ENCODE data around the gene FAM83F.
"Not testable (repeated sequence)": the region's sequence is repeated elsewhere in the genome, so short reads cannot be mapped to it uniquely, and the experiment has no call there.

FAM83F gene

DNA sequence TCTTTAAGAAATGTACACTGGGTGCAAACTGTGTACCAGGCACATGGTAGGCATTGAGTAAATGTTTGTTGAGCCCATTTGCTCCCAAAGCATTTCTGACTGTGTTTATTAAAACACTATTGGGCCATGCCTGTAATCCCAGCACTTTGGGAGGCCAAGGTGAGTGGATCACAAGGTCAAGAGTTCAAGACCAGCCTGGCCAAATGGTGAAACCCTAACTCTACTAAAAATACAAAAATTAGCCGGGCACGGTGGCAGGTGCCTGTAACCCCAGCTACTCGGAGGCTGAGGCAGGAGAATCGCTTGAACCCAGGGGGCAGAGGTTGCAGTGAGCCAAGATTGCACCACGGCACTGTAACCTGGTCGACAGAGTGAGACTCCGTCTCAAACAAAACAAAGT is 1.9 kb upstream of the FAM83F start:
- DNase-seq (ENCODE audit: low read depth in 1 of 2, low spot score in 1 of 2): not testable (repeated sequence)

DNA sequence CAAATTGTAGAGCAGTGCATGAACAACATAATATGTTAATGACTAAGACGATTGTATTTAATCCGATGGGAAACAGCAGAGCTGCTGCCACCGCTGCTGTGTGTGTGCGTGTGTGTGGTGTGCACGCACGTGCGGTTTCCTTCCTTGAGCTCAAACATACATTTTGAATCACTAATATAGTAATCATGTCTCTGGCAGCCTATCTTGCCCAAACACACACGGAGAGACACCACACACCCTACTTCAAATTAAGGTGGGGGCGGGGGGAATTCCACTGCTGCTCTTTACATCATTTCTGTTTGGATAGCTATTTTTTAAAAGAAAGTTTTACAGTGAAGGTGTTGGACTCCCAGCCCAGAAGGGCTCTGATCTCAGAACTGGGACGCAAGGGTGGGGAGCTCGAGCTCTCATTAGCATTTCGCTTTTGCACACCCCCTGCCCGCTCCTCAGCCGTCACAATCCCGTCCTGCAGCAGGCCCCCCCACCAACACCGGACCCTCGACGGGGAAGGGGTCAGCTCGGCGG is 651 bp upstream of the FAM83F start:
- DNase-seq (ENCODE audit: low read depth in 1 of 2, low spot score in 1 of 2): peak in 1 of 2 donors; percentile 39

DNA sequence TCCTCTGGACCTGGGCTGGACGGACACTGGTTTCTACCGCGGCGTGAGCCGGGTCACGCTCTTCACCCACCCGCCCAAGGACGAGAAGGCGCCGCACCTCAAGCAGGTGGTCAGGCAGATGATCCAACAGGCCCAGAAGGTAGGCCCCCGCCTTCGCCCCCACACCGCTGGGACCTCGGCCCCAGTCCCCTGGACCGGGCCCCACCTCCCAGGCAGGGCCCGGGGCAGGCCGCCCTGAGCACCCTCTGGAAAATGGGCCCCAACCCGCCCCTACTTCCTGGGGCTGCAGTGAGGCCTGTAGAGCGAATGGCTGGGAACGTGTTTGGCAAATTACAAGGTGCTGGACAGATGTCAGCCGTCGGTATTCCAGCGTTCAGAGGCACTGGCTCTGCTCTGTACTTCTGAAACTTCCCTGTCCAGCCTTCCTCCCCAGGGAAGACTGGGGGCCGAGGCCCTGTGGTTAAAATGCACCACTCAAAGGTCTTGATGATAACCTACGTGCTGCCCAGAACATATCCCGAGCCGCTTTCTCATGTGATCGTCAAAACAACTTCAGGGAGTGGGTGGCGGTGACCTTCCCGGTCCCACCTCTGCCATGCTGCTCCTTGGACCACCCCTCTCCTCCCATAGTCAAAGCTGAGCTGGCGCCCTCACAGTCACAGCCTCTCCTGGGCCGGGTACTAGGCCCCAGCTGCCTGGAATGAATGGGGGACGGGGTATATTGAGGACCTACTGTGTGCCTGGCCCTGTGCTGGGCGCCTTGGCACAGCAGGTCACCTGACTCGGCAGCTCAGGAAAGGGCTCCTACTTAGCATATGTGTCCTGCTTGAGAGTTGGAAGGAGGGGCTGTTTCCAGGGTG is 869 bp downstream of the FAM83F start:
- DNase-seq (ENCODE audit: low read depth in 1 of 2, low spot score in 1 of 2): no peak

DNA sequence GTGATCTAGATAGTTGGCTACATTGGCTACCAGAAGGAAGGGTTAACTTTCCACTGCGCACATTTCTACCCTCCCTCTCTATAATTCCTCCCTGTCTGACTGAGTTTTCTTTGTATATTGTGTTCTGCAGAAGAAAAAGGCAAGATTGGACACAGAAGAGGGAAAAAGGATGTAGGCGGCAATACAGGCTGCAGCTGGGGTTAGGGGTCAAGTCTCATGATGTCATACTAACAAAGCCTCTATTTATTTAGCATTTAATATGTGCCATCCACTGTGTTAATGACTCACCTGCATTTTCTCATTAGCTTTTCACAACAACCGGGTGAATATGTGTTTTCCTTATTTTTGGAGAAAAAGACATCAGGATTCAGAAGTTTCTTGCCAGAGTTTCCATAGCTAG is 2.0 kb downstream of the FAM83F start:
- DNase-seq (ENCODE audit: low read depth in 1 of 2, low spot score in 1 of 2): no peak

- no peak for DNase-seq (ENCODE audit: low read depth in 1 of 2, low spot score in 1 of 2)
Observed at GRCh38 chr22:39997421-39997820, 2.7 kb downstream of the FAM83F start.

DNA sequence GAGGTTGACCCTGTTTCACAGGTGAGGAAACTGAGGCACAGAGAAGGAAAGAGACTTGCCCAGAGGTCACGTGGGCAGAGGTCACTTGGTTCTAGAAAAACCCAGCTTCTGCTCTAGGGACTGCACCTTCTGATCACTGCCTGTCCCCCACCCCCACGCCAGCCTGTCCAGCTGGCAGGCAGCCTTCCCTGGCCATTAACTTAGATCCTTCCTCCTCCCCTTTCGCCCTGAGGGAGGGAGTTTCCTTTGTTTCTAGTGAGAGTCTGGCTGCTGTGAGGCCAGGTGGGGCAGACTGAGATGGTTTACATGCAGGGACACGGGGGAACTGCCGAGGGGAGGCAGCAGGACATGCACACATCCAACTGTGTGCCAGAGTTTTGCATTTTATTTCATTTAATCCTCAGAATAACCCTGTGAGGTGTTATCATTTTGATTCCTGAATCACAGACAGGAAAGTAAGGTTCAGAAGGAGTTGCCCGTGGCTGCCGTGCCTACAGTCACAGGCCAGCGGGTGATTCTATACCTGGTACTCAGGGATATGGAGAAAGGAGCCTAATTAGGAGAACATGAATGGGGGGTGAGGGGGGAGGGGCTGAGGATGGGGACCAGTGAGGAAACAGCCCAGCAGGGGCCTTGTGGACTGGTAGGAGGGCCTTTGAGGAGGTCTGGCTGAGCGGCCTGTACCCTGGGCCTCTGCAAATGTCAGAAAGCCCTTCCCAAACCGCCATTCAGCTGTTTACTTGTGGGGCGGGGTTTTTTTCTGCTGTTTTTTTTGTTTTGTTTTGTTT is 3.4 kb downstream of the FAM83F start:
- no peak for DNase-seq (ENCODE audit: low read depth in 1 of 2, low spot score in 1 of 2)

DNA sequence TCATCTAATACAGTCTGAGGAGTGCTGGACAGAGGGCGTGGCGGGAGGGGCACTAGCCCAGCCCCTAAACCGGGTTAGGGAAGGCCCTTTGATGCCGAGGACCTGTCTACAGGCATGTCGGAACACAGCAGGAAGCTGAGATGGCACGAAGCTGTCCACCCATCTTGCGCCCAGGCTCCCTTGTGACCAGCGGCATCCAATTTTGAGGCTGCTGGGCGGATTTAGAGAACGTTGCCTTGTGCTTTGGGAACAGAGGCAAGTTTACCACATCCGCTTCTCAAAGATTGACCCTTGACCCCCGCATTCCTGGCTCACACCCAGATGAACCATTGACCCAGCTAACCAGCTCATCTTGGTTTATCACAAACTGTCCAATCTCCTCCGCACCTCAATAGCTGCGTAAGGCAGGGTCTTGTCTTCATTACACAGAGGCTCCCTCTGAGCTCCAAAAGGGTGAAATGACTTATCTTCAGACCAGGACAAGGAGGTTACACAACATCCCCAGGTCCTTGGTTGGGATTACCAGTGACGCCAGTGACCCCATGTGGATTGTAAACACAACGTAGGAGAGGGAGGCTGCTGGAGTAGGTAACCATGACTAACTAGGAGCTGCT is 4.5 kb downstream of the FAM83F start:
- DNase-seq (ENCODE audit: low read depth in 1 of 2, low spot score in 1 of 2): no peak

DNA sequence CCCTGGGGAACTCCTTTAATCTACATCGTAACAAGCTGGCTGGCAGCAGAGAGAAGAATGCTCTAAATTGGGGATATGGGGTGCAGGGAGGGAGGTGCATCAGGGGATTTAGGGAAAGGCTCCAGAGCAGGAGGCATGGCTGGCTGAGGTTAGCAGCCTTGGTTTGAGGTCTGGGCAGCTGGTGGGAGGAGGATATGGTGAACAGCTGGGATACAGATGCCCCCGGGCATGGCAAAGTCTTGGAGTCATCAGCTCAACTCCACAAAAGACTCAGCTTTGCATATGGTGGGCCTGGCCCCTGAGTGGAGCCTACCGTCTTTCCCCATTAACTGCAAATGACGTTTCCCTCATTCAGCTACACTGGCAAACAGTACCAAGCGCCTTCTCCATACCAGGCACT is 5.4 kb downstream of the FAM83F start:
- DNase-seq (ENCODE audit: low read depth in 1 of 2, low spot score in 1 of 2): no peak

- DNase-seq (ENCODE audit: low read depth in 1 of 2, low spot score in 1 of 2): no peak
Observed at GRCh38 chr22:40001106-40001505, 6.4 kb downstream of the FAM83F start.

GRCh38 chr22:40001800-40002577 is 7.2 kb downstream of the FAM83F start:
- DNase-seq (ENCODE audit: low read depth in 1 of 2, low spot score in 1 of 2): no peak

GRCh38 chr22:40002935-40003715 is 8.4 kb downstream of the FAM83F start:
- no peak for DNase-seq (ENCODE audit: low read depth in 1 of 2, low spot score in 1 of 2)

- no peak for DNase-seq (ENCODE audit: low read depth in 1 of 2, low spot score in 1 of 2)
Observed at GRCh38 chr22:40004836-40005235, 10.1 kb downstream of the FAM83F start.

GRCh38 chr22:40006641-40007040 is 11.9 kb downstream of the FAM83F start:
- no peak for DNase-seq (ENCODE audit: low read depth in 1 of 2, low spot score in 1 of 2)

DNA sequence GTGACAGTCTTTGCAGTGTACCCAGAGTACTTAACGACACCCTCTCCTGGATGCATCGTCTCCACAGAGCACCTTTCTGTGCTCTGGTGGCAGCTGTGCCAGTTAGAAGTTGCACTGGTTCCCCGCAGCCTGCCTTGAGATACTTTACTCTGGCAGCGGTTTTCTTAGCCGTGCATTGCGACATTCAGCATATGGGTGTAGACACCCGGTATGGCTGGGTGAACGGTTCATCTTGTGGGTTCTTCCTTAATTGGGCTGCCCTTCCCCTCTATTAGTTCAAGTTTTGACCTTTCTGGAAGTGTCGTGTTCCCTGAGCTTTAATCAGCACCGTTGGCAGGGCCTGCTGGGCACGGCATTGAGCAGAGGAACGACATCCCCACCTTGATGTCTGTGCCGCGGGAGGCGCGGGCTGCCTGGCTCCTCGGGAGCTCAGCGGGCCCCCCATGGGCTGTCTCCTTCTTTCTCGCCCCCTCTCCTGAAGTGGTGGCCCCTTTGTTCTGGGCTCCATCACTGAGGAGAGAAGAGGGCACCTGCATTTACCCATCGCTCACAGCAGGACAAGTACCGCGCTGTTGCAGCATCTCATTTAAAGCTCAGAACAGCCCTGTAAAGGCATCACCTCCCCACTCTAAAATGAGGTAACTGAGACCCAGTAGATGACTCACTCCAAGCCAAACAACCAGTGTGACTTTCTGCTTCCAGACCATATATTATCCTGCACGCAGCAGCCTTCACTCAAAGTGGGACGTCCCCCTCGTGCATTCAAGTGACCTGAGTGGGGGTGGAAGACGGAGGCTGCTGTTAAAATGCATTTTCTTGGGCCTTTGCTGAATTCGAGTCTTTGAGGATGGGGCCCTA is 13.3 kb downstream of the FAM83F start:
- DNase-seq (ENCODE audit: low read depth in 1 of 2, low spot score in 1 of 2): no peak

GRCh38 chr22:40008726-40009291 is 14.1 kb downstream of the FAM83F start:
- no peak for DNase-seq (ENCODE audit: low read depth in 1 of 2, low spot score in 1 of 2)

DNA sequence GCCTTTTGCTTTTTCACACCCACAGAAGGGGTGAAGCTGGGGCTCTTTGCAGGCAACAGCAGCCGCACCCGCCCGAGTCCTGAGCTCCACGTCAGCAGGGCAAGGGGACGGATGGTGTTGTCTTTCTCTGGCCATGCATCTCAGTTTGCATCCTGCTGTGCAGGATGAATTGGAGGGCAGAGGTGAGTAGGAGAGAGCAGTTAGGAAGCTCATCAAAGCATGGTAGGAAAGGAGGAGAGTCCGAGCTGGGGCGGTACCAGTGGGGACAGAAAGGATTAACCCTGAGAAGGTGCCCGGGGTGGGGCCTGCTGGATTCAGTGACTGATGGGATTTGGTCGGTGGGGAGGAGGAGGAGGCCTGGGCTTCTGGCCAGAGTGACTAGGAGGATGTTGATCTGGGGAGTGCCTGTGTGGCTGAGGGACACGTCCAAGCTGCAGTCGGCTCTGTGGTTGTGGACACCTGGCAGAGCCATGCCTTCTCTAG is 14.6 kb downstream of the FAM83F start:
- no peak for DNase-seq (ENCODE audit: low read depth in 1 of 2, low spot score in 1 of 2)

- peak in 1 of 2 donors; percentile 3 for DNase-seq (ENCODE audit: low read depth in 1 of 2, low spot score in 1 of 2)
Observed at GRCh38 chr22:40009951-40010671, 15.4 kb downstream of the FAM83F start.

DNA sequence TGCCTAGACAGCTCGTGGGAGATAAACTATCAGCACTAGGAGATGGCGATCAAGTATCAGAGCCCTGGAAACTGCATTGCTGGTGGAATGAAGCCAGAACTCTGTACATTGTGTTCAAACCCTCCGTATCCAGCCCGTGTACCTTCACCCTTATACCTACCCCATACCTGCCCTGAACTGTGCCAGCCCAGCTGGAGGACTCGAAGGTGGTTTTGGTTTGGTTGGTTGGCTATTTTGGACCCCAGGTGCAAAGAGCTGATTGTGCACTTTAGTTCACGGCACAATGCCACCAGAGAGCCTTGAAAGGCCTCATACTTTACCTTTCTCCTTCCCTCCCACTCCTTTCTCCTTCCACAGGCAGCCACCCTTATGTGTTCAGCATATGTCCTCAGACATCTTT is 16.0 kb downstream of the FAM83F start:
- no peak for DNase-seq (ENCODE audit: low read depth in 1 of 2, low spot score in 1 of 2)

Data from activated CD4-positive, alpha-beta T cell treated with anti-CD3 and anti-CD28 coated beads, Interleukin-2, amount 50 U/mL, for 24 hours (primary cell).